ENCODE measurements around the gene SNRNP200.

DNA sequence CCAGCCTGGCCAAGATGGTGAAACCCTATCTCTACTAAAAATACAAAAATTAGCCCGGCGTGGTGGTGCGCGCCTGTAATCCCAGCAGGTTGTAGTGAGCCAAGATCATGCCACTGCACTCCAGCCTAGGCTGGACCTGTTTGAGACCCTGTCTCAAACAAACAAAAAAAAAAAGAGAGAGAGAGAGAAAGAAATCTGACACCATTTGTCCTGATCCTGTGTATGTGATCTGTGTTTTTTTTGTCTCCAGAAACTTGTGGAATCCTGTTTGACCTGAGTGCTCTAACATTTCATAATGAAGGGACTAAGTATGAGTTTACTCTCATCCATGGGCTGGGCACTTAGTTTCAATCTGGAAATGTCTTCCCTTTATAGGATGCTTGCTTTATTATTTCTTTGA, 13.4 kb upstream of the SNRNP200 start:
- TF ChIP-seq, protein P1, sequence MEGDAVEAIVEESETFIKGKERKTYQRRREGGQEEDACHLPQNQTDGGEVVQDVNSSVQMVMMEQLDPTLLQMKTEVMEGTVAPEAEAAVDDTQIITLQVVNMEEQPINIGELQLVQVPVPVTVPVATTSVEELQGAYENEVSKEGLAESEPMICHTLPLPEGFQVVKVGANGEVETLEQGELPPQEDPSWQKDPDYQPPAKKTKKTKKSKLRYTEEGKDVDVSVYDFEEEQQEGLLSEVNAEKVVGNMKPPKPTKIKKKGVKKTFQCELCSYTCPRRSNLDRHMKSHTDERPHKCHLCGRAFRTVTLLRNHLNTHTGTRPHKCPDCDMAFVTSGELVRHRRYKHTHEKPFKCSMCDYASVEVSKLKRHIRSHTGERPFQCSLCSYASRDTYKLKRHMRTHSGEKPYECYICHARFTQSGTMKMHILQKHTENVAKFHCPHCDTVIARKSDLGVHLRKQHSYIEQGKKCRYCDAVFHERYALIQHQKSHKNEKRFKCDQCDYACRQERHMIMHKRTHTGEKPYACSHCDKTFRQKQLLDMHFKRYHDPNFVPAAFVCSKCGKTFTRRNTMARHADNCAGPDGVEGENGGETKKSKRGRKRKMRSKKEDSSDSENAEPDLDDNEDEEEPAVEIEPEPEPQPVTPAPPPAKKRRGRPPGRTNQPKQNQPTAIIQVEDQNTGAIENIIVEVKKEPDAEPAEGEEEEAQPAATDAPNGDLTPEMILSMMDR (IDR thresholded peaks at IDR 0.05; ENCODE audit: low read length) = no peak
- no peak for TF ChIP-seq EZH2phosphoT487 (IDR thresholded peaks at IDR 0.05; ENCODE audit: low read length)
- TF ChIP-seq EZH2 (optimal IDR thresholded peaks at IDR 0.05; ENCODE audit: low read depth, low read length) = no peak
